IPS-NIHi7 (cell line): ENCODE data around the gene TPGS1.

Source experiments
- DNase-seq: peaks from one replicate; pipeline ENCODE4 v3.0.0; 2012; ENCODE audit warnings: mixed read lengths; ENCODE audit errors: extremely low spot score

Gene TPGS1

DNA sequence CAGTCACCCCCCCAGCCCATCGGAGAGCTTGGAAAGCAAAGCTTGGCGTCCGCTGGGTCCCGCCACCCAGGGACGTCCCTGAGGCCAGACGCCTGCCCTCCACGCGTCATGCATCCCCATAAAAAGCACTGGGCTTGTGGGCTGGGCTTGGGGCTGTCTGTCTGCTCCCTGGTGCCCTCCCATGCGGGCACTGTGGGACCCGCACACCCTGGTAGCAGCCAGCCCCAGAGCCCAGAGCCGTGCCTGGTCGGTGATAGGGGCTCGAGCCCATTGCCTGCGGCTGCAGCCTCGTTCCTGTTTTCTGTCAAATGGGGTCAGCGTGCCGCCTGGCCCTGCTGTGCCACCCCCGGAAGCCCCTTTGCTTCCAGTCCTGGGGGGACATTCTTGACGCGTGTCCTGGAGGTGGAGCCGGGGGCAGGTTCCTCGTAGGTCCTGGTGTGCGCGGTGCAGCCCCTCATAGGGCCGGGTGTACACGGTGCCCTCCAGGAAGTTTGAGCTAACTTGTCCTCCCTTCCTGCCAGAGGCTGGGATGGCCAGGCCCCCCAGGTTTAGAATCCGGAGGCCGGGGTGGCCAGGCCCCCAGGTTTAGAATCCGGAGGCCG lies 32.2 kb downstream of the TPGS1 start:
- no peak for DNase-seq

DNA sequence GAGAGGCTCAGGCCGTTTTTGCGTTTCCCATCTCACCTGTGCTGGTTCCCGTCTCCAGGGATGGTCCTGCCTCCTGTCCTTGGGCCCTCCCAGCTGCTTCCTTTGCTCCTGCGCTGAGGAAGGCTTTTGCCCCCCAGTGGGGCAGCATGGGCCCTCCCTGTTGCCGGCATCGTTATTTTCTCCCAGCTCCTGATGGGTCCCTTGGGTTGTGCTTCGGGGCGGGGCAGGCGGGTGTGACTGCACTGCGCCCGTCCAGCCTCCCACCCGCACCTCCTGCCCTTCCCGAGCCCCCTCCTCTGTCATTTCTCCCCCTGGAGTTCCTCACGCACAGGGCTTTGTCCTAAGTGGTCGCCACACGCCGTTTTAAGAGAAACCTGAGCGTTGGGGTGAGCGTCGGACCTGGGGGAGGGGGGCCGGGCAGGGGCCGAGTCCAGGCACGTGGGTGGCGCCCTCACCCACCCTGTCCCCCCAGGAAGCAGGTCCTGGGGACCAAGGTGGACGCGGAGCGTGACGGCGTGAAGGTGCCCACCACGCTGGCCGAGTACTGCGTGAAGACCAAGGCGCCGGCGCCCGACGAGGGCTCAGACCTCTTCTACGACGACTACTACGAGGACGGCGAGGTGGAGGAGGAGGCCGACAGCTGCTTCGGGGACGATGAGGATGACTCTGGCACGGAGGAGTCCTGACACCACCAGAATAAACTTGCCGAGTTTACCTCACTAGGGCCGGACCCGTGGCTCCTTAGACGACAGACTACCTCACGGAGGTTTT lies 33.8 kb downstream of the TPGS1 start:
- DNase-seq, result no peak

DNA sequence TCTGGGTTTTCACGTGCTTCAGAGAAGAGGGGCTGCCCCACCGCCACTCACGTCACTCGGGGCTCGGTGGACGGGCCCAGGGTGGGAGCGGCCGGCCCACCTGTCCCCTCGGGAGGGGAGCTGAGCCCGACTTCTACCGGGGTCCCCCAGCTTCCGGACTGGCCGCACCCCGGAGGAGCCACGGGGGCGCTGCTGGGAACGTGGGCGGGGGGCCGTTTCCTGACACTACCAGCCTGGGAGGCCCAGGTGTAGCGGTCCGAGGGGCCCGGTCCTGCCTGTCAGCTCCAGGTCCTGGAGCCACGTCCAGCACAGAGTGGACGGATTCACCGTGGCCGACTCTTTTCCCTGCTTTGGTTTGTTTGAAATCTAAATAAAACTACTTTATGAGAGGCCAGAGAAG lies 34.4 kb downstream of the TPGS1 start:
- no peak for DNase-seq

DNA sequence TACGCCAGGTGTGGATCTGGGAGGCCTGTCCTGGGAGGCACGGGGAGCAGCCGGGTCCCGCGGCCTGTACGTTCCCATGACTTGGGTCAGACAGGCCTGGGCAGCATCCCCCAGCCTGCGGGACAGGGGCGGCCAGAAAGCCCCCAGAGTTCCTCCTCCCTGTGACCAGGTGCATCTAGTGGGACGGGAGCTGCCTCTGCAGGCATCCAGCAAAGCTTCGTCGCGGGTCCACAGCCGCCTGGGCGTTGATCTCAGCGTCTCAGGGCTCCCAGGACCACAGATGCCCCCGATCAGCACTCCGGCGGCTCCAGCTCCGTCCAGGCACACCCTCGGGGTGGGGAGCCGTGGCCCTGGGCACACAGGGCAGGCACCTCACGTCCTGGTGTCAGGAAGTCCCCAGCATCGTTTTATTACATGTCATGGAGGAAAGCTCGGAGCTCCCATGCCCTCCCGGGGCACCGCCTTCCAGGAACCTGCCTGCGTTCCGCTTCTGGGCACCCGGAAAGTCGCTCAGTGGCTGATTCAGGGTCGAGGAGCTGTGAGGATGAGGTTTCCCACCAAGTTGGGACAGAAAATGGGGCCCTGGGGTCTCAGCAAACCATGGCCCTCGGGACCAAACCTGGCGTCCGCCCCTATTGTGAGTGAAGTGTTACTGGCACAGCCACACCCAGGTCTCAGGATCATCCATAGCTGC lies 35.0 kb downstream of the TPGS1 start:
- DNase-seq, result no peak

DNA sequence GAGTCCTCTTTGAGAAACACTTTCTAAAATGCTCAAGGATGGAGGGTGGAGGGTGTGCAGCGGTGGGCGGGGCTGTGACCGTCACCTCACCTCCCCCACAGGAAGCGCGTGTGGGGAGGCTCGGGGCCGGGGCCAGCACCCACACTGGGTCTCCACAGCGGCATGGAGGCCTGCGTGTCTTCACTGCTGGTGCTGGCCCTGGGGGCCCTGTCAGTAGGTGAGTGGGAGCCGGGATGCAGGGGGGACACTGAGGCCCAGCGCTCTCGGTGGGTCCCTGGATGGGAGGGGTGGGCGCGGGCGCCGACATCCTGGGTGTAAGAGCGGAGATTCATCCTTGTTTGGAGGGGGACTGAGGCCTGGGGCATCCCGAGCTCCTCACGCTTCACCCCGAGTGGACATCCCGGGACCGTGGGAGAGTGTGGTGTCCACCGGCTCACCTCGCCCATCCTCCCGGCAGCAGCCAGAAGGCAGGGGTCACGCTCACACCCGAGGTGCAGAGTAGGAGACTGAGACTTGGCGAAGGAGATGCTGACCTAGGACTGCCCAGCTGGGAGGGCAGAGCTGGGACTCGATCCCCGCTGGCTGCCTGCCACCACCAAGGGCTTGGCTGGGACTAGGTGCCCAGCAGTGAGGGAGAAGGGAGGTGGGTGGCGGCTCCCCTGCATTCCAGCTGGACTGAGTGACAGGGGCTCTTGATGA lies 36.8 kb downstream of the TPGS1 start, which contains the start of gene GZMM:
Gene GZMM (plus strand): TSS at position 144 of the 699 bp plus-strand sequence. CDS start 19 bp downstream, at position 163.
- no peak for DNase-seq

DNA sequence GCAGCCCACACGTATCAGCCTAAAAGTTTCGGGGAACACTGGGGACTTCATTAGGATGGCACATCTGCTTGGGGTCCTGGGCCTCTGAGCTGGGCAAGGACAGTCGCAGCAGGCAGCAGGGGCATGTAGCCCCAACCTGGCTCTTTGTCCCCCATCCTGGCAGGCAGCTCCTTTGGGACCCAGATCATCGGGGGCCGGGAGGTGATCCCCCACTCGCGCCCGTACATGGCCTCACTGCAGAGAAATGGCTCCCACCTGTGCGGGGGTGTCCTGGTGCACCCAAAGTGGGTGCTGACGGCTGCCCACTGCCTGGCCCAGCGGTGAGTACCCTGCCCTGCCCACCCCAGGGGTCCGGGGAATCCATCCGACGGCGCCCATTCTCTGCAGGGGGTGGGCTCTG lies 39.8 kb downstream of the TPGS1 start:
- DNase-seq, result no peak

DNA sequence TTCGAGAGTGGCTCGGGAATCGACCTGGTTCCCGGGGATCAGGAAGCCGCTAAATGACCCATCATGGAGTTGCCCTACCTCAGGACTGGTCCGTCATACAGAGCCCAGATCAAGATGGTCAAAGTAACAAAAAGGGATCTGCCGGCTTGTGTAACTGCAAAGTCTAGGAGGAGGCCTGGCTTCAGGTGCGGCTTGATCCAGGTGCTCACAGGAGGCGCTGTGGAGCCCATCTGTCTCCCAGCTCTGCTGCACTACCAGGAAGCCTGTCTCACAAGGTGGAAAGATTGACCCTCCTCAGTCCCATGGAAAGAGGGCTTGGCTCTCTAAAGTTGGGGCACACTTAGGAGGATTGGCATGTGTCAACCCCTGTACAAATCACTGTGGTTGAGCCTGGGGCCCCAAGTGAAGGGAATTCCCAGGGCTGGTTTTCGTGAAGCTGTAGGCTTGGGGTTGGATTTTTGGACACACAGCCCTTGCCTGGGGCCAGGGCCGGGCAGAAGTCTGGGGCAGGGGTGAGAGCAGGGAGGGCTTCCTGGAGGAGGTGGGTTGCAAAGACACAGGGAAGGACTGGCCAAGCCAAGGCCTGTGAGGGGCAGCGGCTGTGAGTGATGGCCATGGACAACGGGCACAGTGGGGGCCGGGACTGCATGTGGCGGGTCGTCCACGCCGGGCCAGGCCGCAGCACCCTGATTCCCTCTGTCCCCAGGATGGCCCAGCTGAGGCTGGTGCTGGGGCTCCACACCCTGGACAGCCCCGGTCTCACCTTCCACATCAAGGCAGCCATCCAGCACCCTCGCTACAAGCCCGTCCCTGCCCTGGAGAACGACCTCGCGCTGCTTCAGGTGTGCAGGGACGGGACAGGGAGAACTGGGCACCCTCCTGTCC lies 40.8 kb downstream of the TPGS1 start:
- no peak for DNase-seq

DNA sequence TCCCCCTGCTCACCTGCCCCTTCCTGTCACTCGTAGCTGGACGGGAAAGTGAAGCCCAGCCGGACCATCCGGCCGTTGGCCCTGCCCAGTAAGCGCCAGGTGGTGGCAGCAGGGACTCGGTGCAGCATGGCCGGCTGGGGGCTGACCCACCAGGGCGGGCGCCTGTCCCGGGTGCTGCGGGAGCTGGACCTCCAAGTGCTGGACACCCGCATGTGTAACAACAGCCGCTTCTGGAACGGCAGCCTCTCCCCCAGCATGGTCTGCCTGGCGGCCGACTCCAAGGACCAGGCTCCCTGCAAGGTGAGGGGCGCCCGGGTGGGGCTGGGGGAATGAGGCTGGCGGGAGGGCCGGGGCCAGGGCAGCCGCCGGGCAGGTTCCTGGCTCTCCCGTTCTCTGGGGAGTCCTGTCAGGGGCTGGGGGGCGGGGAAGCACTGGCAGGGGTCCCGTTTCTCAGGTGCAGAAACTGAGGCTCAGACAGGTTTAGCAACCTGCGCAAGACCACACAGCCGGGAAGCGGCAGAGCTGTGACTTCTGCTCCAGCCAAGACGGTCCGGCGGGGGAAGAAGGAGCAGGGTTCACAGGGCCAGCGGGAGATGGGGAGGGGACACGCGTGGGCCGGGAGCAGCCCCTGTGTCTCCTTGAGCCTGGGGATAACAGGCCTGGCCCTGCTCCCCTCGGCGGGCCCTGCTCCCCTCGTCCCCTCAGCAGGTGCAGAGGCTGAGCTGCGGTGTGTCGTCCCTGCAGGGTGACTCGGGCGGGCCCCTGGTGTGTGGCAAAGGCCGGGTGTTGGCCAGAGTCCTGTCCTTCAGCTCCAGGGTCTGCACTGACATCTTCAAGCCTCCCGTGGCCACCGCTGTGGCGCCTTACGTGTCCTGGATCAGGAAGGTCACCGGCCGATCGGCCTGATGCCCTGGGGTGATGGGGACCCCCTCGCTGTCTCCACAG lies 41.9 kb downstream of the TPGS1 start:
- DNase-seq, result no peak

DNA sequence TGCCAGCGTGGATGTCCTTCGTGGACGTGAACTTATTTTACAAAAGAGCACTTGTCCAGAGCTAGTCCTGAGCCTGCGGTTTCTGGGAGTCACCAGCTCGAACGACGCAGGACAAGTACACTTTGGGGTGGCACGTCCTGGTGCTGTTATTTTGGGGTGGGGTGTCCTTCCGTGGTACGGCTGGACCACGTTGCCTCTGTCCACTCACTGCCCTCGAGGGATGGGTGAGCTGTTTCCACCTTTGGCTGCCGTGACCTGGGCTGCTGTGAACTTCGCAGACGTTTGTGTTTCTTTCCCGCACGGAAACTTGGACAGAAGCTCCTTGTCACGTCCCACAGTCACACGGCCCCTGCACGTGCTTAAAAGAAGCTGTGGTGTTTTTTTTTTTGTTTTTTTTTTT lies 47.5 kb downstream of the TPGS1 start:
- no peak for DNase-seq

DNA sequence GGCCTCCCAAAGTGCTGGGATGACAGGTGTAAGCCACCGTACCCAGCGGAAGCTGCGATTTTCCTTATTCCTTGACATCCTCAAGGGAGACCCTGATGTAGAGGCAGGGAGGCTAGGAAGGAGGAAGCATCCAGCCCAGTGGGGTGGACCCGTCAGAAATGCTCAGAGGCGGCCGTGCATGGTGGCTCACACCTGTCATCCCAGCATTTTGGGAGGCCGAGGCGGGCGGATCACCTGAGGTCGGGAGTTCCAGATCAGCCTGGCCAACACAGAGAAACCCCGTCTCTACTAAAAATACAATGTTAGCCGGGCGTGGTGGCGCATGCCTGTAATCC lies 48.1 kb downstream of the TPGS1 start:
- DNase-seq, result no peak

DNA sequence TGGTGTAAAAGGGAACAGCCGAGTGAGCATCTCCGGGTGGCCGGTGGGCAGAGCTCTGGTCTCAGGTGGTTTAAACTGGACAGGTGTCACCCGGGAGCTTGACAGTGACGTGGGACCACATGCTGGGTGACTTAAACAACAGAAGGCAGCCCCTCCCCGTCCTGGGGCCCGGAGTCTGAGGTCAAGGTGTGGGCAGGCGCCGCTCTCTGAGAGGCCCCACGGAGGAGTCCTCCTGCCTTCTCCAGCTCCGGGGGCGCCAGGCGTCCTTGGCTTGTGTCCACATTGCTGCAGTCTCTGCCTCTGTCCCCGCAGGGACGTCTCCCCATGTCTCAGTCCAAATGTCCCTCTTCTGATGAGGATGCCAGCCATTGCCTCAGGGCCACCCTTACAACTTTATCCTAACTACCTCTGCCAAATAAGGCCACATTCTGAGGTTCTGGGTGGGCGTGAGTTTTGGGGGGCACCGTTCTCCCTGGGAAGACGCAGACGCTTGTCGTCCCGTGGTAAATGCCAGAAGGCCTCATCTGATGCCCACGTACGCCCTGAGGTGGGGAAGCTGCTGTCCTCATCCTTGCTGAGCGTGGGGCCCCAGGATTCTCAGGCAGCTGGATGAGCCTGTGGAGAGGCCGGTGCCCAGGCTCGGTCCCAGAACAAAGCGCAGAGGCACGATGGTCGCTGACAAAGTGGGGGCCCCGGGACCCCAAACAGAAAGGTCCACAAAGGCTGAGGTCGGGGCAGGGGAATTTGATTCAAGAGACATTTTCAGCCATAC lies 49.5 kb downstream of the TPGS1 start:
- no peak for DNase-seq

DNA sequence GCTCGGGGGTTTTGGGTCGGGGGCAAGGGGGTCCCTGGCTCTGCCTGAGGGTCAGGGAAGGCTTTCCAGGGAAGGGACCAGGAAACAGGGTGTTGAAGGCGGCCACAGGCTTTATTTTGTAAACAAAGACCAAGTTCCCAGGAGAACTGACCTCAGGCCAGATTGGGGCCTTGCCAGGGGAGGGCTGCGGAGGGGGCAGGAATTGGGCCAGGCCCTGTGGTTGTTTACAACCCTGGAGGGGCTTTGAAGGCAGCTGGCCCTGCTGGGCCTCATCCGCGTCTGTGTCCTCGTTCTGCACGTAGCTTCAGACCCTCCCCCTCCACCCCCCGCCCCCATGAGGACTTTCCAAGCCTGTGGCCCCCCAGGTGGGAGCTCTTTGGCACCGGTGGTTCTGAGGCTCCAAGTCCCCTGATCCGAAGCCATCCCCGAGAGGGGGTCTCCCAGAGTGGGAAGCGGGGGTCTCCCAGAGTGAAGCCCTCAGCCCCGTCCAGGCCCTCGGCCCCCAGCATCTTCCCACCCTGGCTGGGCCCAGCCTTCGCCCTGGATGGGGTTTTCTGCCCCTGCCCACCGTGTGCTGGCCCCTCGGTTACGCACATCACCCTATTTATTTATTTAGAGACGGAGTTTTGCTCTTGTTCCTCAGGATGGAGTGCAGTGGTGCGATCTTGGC lies 51.6 kb downstream of the TPGS1 start:
- no peak for DNase-seq

DNA sequence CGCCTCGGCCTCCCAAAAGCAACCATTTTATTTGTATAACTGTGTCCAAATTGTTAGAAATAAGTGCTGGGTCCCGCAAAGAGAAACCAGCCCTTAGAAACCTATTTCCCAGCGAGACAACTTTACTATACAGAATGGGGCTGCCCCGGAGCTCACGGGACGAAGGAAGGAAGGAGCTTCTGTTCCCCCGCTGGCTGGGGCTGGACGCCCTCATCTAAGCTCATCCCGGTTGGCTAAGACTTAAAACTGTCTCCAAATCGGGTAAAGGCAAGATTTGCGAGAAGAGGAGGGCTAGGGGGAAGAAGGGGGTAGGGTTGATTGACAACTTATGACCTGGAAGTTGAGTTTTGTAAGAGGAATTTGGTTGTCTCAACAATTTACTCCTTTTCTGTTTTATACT lies 52.8 kb downstream of the TPGS1 start:
- DNase-seq, result no peak

DNA sequence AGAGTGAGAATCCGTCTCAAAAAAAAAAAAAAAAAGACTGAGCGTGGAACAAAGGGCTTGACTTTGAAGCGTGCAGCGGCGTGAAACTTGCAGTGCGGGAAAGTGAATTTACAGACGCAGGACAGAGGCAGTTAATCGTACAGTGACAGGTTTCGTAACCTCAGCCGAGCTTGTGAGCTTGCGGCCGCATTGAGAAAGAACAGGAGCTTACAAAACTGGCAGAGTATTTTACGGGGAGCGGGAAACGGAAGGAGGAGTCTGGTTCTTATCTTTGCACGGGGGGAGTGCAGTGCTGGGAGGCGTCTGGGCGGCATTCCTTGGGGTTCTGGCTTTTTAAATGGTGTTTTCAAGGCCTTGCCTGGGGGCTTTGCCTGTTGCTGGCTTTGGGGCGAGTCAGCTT lies 59.1 kb downstream of the TPGS1 start:
- DNase-seq, result no peak

DNA sequence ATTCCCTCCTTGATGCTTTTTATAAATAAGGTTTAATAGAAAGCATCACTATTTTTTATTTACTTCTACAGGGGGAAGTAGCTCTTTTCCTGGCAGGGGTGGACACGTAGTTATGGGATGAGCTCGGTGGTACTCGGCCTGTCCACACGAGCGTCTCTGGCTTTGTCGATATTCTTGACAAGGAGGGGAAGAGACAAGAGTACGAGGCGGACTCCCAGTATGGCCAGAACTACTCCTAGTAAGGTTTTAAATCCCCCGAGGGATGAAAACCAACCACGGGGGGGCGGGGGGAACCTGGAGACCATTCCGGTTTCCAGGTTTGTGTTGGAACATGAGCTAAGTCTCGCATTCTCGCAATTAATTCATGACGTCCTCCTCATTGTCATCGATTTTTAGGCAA lies 59.5 kb downstream of the TPGS1 start:
- DNase-seq, result no peak

DNA sequence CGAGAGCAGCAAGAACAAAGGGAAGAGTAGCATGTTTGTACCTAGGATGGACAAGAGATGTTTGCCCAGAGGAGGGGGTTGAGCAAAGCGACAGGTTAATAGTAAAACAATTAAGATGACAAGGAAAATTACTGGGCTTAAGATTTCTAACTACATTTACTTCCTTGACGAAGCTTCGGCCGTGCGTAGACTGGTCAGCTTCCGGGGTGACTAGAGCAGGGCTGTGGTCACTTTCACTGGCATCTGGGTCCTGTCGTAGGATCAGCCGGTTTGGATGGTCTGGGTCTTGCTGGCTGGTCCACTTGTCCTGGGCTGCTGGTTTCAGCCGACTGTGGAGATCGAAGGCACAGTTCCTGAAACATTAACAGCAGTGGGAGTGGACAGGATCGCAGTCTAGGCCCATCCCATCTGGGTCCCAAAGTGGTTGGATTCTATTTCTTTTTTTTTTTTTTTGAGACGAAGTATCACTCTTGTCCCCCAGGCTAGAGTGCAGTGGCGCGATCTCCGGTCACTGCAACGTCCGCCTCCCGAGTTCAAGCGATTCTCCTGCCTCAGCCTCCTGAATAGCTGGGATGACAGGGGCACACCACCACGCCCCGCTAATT lies 60.1 kb downstream of the TPGS1 start:
- no peak for DNase-seq
